Loucy (cell line): ENCODE results near the gene MYDGF.

ENCODE experiments used
- H2AFZ ChIP-seq: fragments of 200-600 bp; sonication (generic); 2 replicates; pipeline ENCODE4 v1.6.0; 2016; ENCODE audit warnings: antibody characterized with exemption, mild to moderate bottlenecking, low read length, moderate library complexity
- H3F3A ChIP-seq: fragments of 200-600 bp; 2 replicates; pipeline ENCODE4 v1.6.0; 2016; ENCODE audit warnings: antibody characterized with exemption, low read depth, mild to moderate bottlenecking
- H3K27me3 ChIP-seq: fragments of 200-600 bp; sonication (generic); 2 replicates; pipeline ENCODE4 v1.6.1; 2014; ENCODE audit warnings: low read length, mild to moderate bottlenecking; ENCODE audit not compliant: insufficient read depth, poor library complexity, severe bottlenecking
- H3K36me3 ChIP-seq: fragments of 200-600 bp; sonication (generic); 2 replicates; pipeline ENCODE4 v1.6.1; 2016; ENCODE audit warnings: low read length; ENCODE audit not compliant: insufficient read depth
- H3K4me1 ChIP-seq: fragments of 200-600 bp; sonication (generic); 2 replicates; pipeline ENCODE4 v1.5.1; 2014; ENCODE audit warnings: low read length, mild to moderate bottlenecking; ENCODE audit not compliant: insufficient read depth, poor library complexity, severe bottlenecking
- H3K4me2 ChIP-seq: fragments of 200-600 bp; sonication (generic); 2 replicates; pipeline ENCODE4 v1.6.0; 2014; ENCODE audit warnings: antibody characterized with exemption, low read length, low read depth, mild to moderate bottlenecking; ENCODE audit not compliant: poor library complexity, severe bottlenecking
- H3K4me3 ChIP-seq: fragments of 200-600 bp; sonication (generic); 2 replicates; pipeline ENCODE4 v1.5.1; 2014; ENCODE audit warnings: low read length, mild to moderate bottlenecking, mixed read lengths; ENCODE audit not compliant: poor library complexity, severe bottlenecking
- H3K79me2 ChIP-seq: fragments of 200-600 bp; sonication (generic); 2 replicates; pipeline ENCODE4 v1.6.1; 2014; ENCODE audit warnings: low read length; ENCODE audit not compliant: insufficient read depth
- H3K9ac ChIP-seq: fragments of 200-600 bp; sonication (generic); 2 replicates; pipeline ENCODE4 v1.6.0; 2014; ENCODE audit warnings: mild to moderate bottlenecking, low read depth, low read length, moderate library complexity; ENCODE audit not compliant: poor library complexity, severe bottlenecking
- H3K9me2 ChIP-seq: fragments of 200-600 bp; sonication (generic); replicated peaks from 2 replicates; pipeline ENCODE4 v1.6.1; 2016; ENCODE audit warnings: low read depth, low read length, mixed read lengths
- H3K9me3 ChIP-seq: fragments of 200-600 bp; sonication (generic); 2 replicates; pipeline ENCODE4 v1.6.1; 2014; ENCODE audit warnings: mild to moderate bottlenecking, antibody characterized with exemption, low read length, low read depth; ENCODE audit not compliant: insufficient read depth
- H4K20me1 ChIP-seq: fragments of 200-600 bp; sonication (generic); 2 replicates; pipeline ENCODE4 v1.6.0; 2014; ENCODE audit warnings: antibody characterized with exemption, low read length, mild to moderate bottlenecking; ENCODE audit not compliant: insufficient read depth, poor library complexity, severe bottlenecking
- CTCF ChIP-seq: fragments of 200-600 bp; sonication (generic); conservative IDR thresholded peaks from 2 replicates; pipeline ENCODE4 v1.5.1; 2014; ENCODE audit warnings: mild to moderate bottlenecking, antibody characterized with exemption, low read length
- EZH2phosphoT487 ChIP-seq: fragments of 200-600 bp; IDR thresholded peaks from 2 replicates; pipeline ENCODE4 v1.6.1; 2018; ENCODE audit warnings: antibody characterized with exemption, mild to moderate bottlenecking, moderate library complexity, borderline replicate concordance

MYDGF gene

GRCh38 chr19:4697304-4697703 lies 27.2 kb upstream of the MYDGF start:
- H3K9ac ChIP-seq: no peak overlapping the region
- TF ChIP-seq CTCF: no peak
- no peak for TF ChIP-seq EZH2phosphoT487
- H3K4me1 ChIP-seq: no peaks in the 10 kb centered on the region
- no peaks in the 10 kb centered on the region for H3K27me3 ChIP-seq
- H3K4me2 ChIP-seq: no peak overlapping the region
- H3K36me3 ChIP-seq: peaks cover 83% of the 10 kb centered on the region; the same call in 1 of the 2 replicates
- H3K9me3 ChIP-seq: no peaks in the 10 kb centered on the region
- H3K9me2 ChIP-seq: no peaks in the 10 kb centered on the region
- no peaks in the 10 kb centered on the region for H3F3A ChIP-seq
- no peak overlapping the region for H2AFZ ChIP-seq
- no peak overlapping the region for H3K4me3 ChIP-seq
- H4K20me1 ChIP-seq: no peaks in the 10 kb centered on the region
- H3K79me2 ChIP-seq: no peaks in the 10 kb centered on the region

- no peaks in the 10 kb centered on the region for H3K4me1 ChIP-seq
- no peak overlapping the region for H3K4me3 ChIP-seq
- H3K9me2 ChIP-seq: no peaks in the 10 kb centered on the region
- no peak overlapping the region for H2AFZ ChIP-seq
- peaks cover 75% of the 10 kb centered on the region; the same call in 1 of the 2 replicates for H3K36me3 ChIP-seq
- no peaks in the 10 kb centered on the region for H3K79me2 ChIP-seq
- H3F3A ChIP-seq: no peaks in the 10 kb centered on the region
- H3K9me3 ChIP-seq: no peaks in the 10 kb centered on the region
- H3K4me2 ChIP-seq: no peak overlapping the region
- TF ChIP-seq CTCF: no peak
- no peak for TF ChIP-seq EZH2phosphoT487
- H3K9ac ChIP-seq: no peak overlapping the region
- H3K27me3 ChIP-seq: no peaks in the 10 kb centered on the region
- no peaks in the 10 kb centered on the region for H4K20me1 ChIP-seq
Measured at GRCh38 chr19:4695224-4695731, 25.1 kb upstream of the MYDGF start.

- Histone ChIP-seq H3K4me2 (no peak overlapping the region), H2AFZ (no peak overlapping the region), H3K4me3 (no peak overlapping the region), H3K79me2 (no peaks in the 10 kb centered on the region), H4K20me1 (no peaks in the 10 kb centered on the region), H3K9me3 (no peaks in the 10 kb centered on the region), H3F3A (no peaks in the 10 kb centered on the region), H3K4me1 (no peaks in the 10 kb centered on the region), H3K9ac (no peak overlapping the region), H3K27me3 (no peaks in the 10 kb centered on the region), H3K9me2 (no peaks in the 10 kb centered on the region), H3K36me3 (peaks cover 77% of the 10 kb centered on the region; the same call in 1 of the 2 replicates)
- no peak for TF ChIP-seq EZH2phosphoT487
- no peak for TF ChIP-seq CTCF
Measured at GRCh38 chr19:4694211-4694987, 24.3 kb upstream of the MYDGF start.
